Testis (tissue), 2 donors: ENCODE results near the gene BARX1.

Experiments used
- CTCF ChIP-seq, 3 experiments: fragments of 450-650 bp in 2 of 3; fragments of 200-600 bp in 1 of 3; sonication (generic) in 1 of 3; IDR thresholded peaks; one replicate each; pipeline ENCODE4 v1.5.1; 2016 to 2019; ENCODE audit warnings: antibody characterized with exemption in 3 of 3, mild to moderate bottlenecking in 2 of 3, moderate library complexity in 1 of 3
- POLR2A ChIP-seq: fragments of 450-650 bp; IDR thresholded peaks from one replicate; pipeline ENCODE4 v1.6.1; 2017; ENCODE audit warnings: antibody characterized with exemption, mild to moderate bottlenecking, moderate library complexity

GRCh38 chr9:93979721-93980120 is 24.6 kb upstream of the BARX1 start:
- TF ChIP-seq CTCF (IDR thresholded peaks at IDR 0.05) (no peak), POLR2A (no peak)
